Endothelial cell (in vitro differentiated cells): ENCODE results near the gene ZDHHC11B. TPM values are rescaled to one million over a fixed set of nuclear protein-coding genes. Genes with fewer than 3 reads are reported as not detected.
"Not testable (repeated sequence)": the region's sequence is repeated elsewhere in the genome, so short reads cannot be mapped to it uniquely, and the experiment has no call there.

ENCODE experiments used
- DNase-seq: peaks from one replicate; pipeline ENCODE4 v3.0.0; 2021; ENCODE audit warnings: low spot score
- H3K27ac Mint-ChIP-seq: one replicate; pipeline ENCODE4 v1.8.0; 2021; ENCODE audit warnings: mixed read lengths, inconsistent platforms; ENCODE audit not compliant: unreplicated experiment
- H3K27me3 Mint-ChIP-seq: one replicate; pipeline ENCODE4 v1.8.0; 2021; ENCODE audit warnings: mild to moderate bottlenecking, moderate library complexity, mixed read lengths, inconsistent platforms; ENCODE audit not compliant: unreplicated experiment
- H3K36me3 Mint-ChIP-seq: one replicate; pipeline ENCODE4 v1.8.0; 2021; ENCODE audit warnings: mild to moderate bottlenecking, low read depth, mixed read lengths, inconsistent platforms; ENCODE audit not compliant: unreplicated experiment
- H3K4me1 Mint-ChIP-seq: one replicate; pipeline ENCODE4 v1.8.0; 2021; ENCODE audit warnings: mild to moderate bottlenecking, mixed read lengths, inconsistent platforms; ENCODE audit not compliant: unreplicated experiment
- H3K4me3 Mint-ChIP-seq: one replicate; pipeline ENCODE4 v1.8.0; 2021; ENCODE audit warnings: mild to moderate bottlenecking, mixed read lengths, inconsistent platforms; ENCODE audit not compliant: unreplicated experiment
- H3K9me3 Mint-ChIP-seq: one replicate; pipeline ENCODE4 v1.8.0; 2021; ENCODE audit warnings: mixed read lengths, inconsistent platforms; ENCODE audit not compliant: unreplicated experiment
- CTCF ChIP-seq: fragments of 200-600 bp; sonication (generic); IDR thresholded peaks from one replicate; pipeline ENCODE4 v1.5.0; 2021; ENCODE audit warnings: antibody characterized with exemption; ENCODE audit not compliant: unreplicated experiment
- total RNA-seq: library from RNA; stranded (reverse); fragmentation: NEBNext Ultra II Directional; extraction: Animal tissue kit (Norgen Biotek cat#: 25700); gene quantifications from one replicate; pipeline ENCODE4 v1.2.1, GENCODE V29; 2021; ENCODE audit not compliant: unreplicated experiment

ZDHHC11B gene
- total RNA-seq, 1 donor from 2014 or later, result not detected

DNA sequence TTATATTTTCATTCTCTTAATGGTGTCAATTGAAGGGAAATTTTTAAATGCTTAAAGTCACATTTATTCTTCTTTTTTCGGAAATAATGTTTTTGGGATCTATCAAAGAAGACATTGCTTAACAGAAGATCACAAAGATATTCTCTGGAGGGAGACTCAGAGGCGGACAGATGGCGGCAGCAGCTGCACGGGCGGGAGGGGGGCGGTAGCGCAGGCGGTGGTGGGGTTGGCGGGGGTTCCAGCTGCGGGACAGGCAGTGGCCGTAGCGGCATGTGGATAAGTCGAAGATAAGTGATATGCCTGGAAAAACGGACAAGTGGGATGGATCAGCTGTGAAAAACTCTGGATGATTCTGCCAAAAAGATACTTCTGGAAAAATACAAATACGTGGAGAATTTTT is 31.6 kb upstream of the ZDHHC11B start:
- no peaks in the 10 kb centered on the region for H3K27me3 Mint-ChIP-seq
- no peak overlapping the region for H3K4me3 Mint-ChIP-seq
- TF ChIP-seq CTCF, result no peak
- no peaks in the 10 kb centered on the region for H3K9me3 Mint-ChIP-seq
- no peak overlapping the region for H3K27ac Mint-ChIP-seq
- peaks cover 16% of the 10 kb centered on the region for H3K36me3 Mint-ChIP-seq
- H3K4me1 Mint-ChIP-seq, result no peaks in the 10 kb centered on the region
- DNase-seq, result no peak

DNA sequence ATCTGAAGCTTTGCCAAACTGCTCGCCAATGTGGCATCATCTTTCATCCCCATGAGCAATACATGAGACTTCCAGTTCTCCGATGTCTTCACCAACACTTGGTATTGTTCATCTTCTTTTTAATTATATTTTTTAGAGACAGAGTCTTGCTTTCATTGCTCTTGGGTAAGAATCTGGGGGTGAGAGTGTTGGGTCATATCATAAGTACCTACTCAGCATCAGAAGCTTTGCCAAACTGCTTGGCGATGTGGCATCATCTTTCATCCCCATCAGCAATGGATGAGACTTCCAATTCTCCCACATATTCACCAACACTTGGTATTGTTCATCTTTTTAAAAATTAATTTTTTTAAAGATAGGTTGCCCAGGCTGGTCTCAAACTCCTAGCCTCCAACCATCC is 30.9 kb upstream of the ZDHHC11B start:
- no peaks in the 10 kb centered on the region for H3K9me3 Mint-ChIP-seq
- DNase-seq, result no peak
- peaks cover 16% of the 10 kb centered on the region for H3K36me3 Mint-ChIP-seq
- no peaks in the 10 kb centered on the region for H3K27me3 Mint-ChIP-seq
- TF ChIP-seq CTCF, result no peak
- no peak overlapping the region for H3K27ac Mint-ChIP-seq
- no peaks in the 10 kb centered on the region for H3K4me1 Mint-ChIP-seq
- no peak overlapping the region for H3K4me3 Mint-ChIP-seq

DNA sequence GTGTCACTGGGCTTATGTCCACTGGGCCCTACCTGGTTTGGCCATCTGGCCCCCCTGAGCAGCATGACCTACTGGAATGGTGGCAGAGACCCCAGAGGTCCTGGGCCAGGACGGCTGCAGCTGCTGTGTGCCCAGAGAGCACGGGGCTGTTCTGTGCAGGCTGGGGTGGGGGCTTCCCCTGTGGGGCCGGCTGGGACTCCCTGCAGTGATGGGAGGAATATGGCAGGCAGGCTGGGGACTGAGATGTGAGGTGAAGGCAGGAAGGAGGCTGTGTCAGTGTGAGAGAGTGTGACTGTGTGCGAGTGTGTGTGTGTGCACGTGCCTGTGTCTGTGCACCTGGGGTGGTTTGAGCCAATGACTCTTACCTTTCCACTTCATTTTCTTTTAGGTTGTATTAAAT is 29.0 kb upstream of the ZDHHC11B start:
- H3K9me3 Mint-ChIP-seq, H3K27ac Mint-ChIP-seq, H3K4me1 Mint-ChIP-seq, H3K4me3 Mint-ChIP-seq, DNase-seq, H3K27me3 Mint-ChIP-seq: not testable (repeated sequence)
- H3K36me3 Mint-ChIP-seq, result peaks cover 10% of the 10 kb centered on the region

DNA sequence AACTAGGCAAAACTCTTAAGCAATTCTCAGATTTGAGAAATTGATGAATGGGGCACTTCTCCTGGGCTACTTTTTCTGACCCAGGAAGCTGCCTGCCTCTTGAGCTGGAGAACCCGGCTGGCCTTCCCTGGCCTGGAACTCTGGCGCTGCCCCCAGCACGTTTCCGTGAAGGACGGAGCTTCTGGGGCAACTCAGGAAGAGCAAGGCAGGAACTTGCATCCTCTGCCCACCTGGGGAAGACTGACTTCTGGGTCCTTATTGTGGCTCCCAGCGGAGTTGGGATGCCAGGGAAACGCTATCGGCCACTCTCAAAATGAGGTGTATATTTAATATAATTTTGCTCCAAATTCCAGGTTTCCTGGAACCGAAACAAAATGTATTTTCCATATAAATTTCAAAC is 26.9 kb upstream of the ZDHHC11B start:
- H3K27ac Mint-ChIP-seq, DNase-seq, H3K4me3 Mint-ChIP-seq, H3K36me3 Mint-ChIP-seq, H3K4me1 Mint-ChIP-seq, H3K9me3 Mint-ChIP-seq, H3K27me3 Mint-ChIP-seq: not testable (repeated sequence)

DNA sequence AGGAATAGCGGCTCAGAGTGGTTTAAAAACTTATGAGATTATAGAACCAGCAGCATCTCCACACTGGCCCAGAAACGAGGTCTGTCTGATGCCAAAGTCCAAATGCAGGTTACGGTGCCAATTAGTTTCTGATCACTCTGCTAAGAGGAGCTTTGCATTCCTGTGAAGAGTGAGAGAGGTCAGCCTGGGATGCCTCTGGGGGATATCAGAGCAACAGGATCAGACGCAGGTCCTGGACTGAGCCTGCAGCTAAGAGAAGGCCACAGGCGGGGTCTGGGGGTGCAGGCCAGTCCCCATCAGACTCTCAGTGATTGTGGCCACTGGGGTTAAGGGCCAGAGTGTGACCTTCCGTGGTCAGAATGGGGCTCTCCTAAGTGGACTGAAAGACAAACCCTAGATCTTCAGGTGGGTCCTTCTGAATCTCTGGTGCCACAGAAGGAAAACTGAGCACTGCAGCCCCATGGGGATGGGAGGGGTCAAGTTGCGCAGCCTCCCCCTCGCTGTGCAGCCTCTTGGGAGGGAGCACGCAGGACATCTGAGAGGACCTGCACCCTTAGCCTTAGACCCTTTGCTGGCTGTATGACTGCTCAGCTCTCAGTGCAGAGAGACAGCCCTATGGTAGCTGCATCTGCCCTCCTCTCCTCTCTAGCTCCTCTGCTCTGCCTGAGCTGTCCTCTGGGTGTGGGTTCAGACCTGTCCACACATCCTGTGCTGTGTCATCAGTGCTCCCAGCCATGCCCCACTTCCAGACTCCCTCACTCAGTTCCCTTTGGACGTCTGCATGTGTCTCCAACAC is 23.4 kb upstream of the ZDHHC11B start:
- not testable (repeated sequence) for H3K27me3 Mint-ChIP-seq, H3K36me3 Mint-ChIP-seq, H3K4me3 Mint-ChIP-seq, H3K4me1 Mint-ChIP-seq, H3K9me3 Mint-ChIP-seq, H3K27ac Mint-ChIP-seq, DNase-seq

GRCh38 chr5:801472-801871 is 16.9 kb upstream of the ZDHHC11B start:
- DNase-seq, result no peak
- Mint-ChIP-seq H3K36me3 (no peaks in the 10 kb centered on the region), H3K27me3 (no peaks in the 10 kb centered on the region), H3K27ac (no peak overlapping the region), H3K9me3 (no peaks in the 10 kb centered on the region), H3K4me3 (no peak overlapping the region), H3K4me1 (no peaks in the 10 kb centered on the region)
- no peak for TF ChIP-seq CTCF

DNA sequence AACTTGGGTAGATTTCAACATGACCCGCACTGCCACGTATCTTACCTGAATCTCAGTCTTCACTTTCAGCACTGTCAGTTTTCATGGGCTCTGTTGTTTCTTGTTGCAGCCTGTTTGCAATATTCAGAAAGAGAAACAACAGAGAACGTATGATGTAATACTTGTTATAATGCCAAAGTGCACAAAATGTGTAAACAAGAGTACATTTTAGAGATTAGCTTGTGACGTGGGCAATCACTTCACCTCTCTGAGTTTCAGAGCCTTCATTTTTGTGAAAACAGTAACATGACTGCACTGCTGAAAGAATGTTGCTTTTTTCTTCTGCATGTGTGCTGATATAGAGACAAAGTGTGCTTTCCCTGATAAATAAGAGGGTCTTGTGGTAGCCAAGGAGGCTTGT is 16.5 kb upstream of the ZDHHC11B start:
- not testable (repeated sequence) for H3K36me3 Mint-ChIP-seq, H3K27me3 Mint-ChIP-seq, H3K27ac Mint-ChIP-seq, H3K4me1 Mint-ChIP-seq, DNase-seq, H3K9me3 Mint-ChIP-seq, H3K4me3 Mint-ChIP-seq

DNA sequence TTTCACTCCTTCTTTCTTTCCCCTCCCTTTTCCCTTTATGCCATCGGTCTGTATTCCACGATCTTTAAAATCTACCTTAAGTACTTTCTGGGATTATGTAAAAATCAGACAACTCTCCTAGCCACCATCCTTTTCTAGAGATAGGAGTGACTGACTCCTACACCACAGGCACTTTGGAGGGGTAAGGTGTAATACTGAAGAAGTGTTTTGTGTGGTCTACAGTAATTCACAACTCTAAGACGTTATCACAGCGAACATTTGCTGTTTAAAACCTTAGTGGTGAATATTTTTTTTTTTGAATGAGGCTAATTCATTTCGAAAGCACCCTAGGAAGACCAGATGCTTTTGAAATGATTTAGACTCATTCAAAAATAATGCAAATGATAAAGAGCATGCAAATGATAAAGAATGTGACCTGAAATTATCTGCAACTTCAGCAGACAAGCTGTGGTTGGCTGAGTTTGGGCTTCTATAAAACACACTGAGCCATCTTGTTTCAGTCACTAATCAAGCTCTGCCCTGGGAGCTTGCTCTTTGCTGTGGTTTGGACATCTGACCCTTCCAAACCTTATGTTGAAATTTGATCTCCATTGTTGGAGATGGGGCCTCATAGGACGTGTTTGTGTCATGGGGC is 14.1 kb upstream of the ZDHHC11B start:
- DNase-seq, H3K27me3 Mint-ChIP-seq, H3K4me3 Mint-ChIP-seq, H3K4me1 Mint-ChIP-seq, H3K9me3 Mint-ChIP-seq, H3K27ac Mint-ChIP-seq: not testable (repeated sequence)
- peaks cover 10% of the 10 kb centered on the region for H3K36me3 Mint-ChIP-seq

DNA sequence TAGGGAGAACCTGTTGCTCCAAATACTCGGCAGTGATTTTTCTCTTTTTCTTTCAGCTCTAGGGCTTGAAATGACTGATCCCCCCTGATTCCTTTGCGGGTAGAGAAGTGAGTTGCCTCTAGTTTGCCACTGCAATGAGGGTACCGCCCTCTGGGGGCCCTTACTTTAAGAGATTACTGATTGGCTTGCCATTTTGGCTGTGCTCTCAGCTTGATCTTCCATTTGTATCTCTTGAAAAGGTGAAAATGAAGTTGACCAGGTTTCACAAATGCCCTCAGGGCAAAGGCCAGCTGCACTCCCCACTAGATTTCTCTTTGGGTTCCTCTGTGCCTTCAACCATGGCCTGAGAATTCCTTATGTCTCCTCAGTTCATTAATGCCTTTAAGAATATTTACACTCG is 13.5 kb upstream of the ZDHHC11B start:
- H3K4me3 Mint-ChIP-seq, H3K4me1 Mint-ChIP-seq, DNase-seq, H3K27me3 Mint-ChIP-seq, H3K27ac Mint-ChIP-seq, H3K9me3 Mint-ChIP-seq: not testable (repeated sequence)
- peaks cover 10% of the 10 kb centered on the region for H3K36me3 Mint-ChIP-seq
